HL-60 (cell line): ENCODE data around the gene LRRC4B.

Source experiments
- CTCF ChIP-seq: IDR thresholded peaks from one replicate; pipeline ENCODE4 v1.5.1; 2011; ENCODE audit warnings: low read length, control low read depth, inconsistent platforms; ENCODE audit not compliant: insufficient read depth
- POLR2AphosphoS5 ChIP-seq: IDR thresholded peaks from 2 replicates; pipeline ENCODE4 v1.6.1; 2012; ENCODE audit warnings: low read depth
- REST ChIP-seq: IDR thresholded peaks from 2 replicates; pipeline ENCODE4 v1.6.1; 2012; ENCODE audit warnings: low read depth; ENCODE audit not compliant: insufficient replicate concordance
- SPI1 ChIP-seq: IDR thresholded peaks from 2 replicates; pipeline ENCODE4 v1.6.1; 2012; ENCODE audit warnings: low read depth, mild to moderate bottlenecking, borderline replicate concordance

GRCh38 chr19:50519006-50519575, 49.1 kb downstream of the LRRC4B start:
- TF ChIP-seq CTCF: no peak
- no peak for TF ChIP-seq POLR2AphosphoS5
- no peak for TF ChIP-seq SPI1
- TF ChIP-seq REST: no peak
